Activated naive CD4-positive, alpha-beta T cell treated with anti-CD3 and anti-CD28 coated beads, Interleukin-2, amount 50 U/mL, for 72 hours (primary cell): ENCODE data around the gene MANBA. TPM values are rescaled to one million over a fixed set of nuclear protein-coding genes. Genes with fewer than 3 reads are reported as not detected.
"Not testable (repeated sequence)": the region's sequence is repeated elsewhere in the genome, so short reads cannot be mapped to it uniquely, and the experiment has no call there.

ENCODE experiments used
- ATAC-seq, 2 donors: fragments of 150-1000 bp; cut with Tn5 transposase; 2 replicates each; pipeline ENCODE4 v1.10.0; 2021; ENCODE audit warnings: mild to moderate bottlenecking in 2 of 2, moderate library complexity in 2 of 2
- DNase-seq, 2 donors: peaks; one replicate each; pipeline ENCODE4 v3.0.0; 2021 to 2022; ENCODE audit warnings: low spot score in 2 of 2
- H3K27ac Mint-ChIP-seq, 2 donors: one replicate each; pipeline ENCODE4 v1.8.0; 2022; ENCODE audit warnings: mild to moderate bottlenecking in 2 of 2, mixed read lengths in 2 of 2
- H3K36me3 Mint-ChIP-seq, 2 donors: one replicate each; pipeline ENCODE4 v1.8.0; 2022; ENCODE audit warnings: mixed read lengths in 2 of 2
- H3K9me3 Mint-ChIP-seq, 2 donors: one replicate each; pipeline ENCODE4 v1.8.0; 2022; ENCODE audit warnings: mixed read lengths in 2 of 2
- total RNA-seq, 2 donors: library from RNA; stranded (reverse); gene quantifications; one replicate each; pipeline ENCODE4 v1.2.3, GENCODE V29; 2022

The MANBA gene
- total RNA-seq, 2 donors from 2014 or later: 12.3 to 20.6 TPM

- Mint-ChIP-seq H3K27ac (no peak overlapping the region), H3K36me3 (no peaks in the 10 kb centered on the region), H3K9me3 (no peaks in the 10 kb centered on the region)
- DNase-seq (no peak), ATAC-seq (no peak)
Observed at GRCh38 chr4:102779204-102779603, 18.4 kb upstream of the MANBA start.

GRCh38 chr4:102778720-102779119 is 18.0 kb upstream of the MANBA start:
- ATAC-seq: no peak
- H3K27ac Mint-ChIP-seq: no peak overlapping the region
- DNase-seq: no peak
- no peaks in the 10 kb centered on the region for H3K36me3 Mint-ChIP-seq
- H3K9me3 Mint-ChIP-seq: no peaks in the 10 kb centered on the region

DNA sequence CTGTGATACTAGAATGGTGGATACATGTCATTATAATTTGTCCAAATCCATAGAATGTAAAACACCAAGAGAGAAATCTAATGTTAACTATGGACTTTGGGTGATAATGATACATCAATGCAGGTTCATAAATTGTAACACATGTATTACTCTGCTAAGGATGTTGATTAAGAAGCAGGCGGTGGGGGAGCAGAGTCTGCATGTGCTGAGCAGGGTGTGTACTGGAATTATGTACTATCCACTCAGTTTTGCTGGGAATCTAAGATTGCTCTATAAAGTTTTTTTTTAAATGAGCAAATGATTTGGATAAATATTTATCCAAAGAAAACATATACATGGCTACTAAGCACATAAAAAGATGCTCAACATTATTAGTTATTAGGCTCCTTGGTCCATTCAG is 15.0 kb upstream of the MANBA start:
- no peaks in the 10 kb centered on the region for H3K9me3 Mint-ChIP-seq

GRCh38 chr4:102774254-102774653 is 13.5 kb upstream of the MANBA start:
- no peak for ATAC-seq
- H3K27ac Mint-ChIP-seq: no peak overlapping the region
- H3K36me3 Mint-ChIP-seq: no peaks in the 10 kb centered on the region
- no peak for DNase-seq
- no peaks in the 10 kb centered on the region for H3K9me3 Mint-ChIP-seq

More for the DNA sequence above, 15.0 kb upstream of the MANBA start:
- Mint-ChIP-seq H3K36me3 (no peaks in the 10 kb centered on the region), H3K27ac (no peak overlapping the region)
- no peak for ATAC-seq
- no peak for DNase-seq

- Mint-ChIP-seq H3K9me3 (no peaks in the 10 kb centered on the region), H3K27ac (no peak overlapping the region), H3K36me3 (no peaks in the 10 kb centered on the region)
- DNase-seq (no peak), ATAC-seq (no peak)
Observed at GRCh38 chr4:102772738-102773340, 12.1 kb upstream of the MANBA start.

DNA sequence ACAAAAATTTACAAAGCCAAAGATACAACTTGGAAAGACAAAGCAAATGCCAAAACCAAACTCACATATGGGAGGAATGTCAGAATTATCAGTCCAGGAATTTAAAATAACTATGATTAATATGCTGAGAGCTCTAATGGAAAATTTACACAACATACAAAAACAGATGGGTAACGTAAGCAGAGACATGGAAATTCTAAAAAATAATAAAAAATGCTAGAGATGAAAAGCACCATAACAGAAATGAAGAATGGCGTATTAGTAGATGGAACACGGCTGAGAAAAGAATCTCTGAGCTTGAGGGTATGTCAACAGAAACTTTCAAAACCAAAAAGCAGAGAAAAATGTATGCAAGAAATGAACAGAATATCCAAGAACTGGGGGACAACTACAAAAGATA is 4.1 kb upstream of the MANBA start:
- Mint-ChIP-seq H3K27ac (no peak overlapping the region), H3K9me3 (no peaks in the 10 kb centered on the region), H3K36me3 (peaks cover 0 to 7% of the 10 kb centered on the region in 2 donors)
- no peak for DNase-seq
- no peak for ATAC-seq

DNA sequence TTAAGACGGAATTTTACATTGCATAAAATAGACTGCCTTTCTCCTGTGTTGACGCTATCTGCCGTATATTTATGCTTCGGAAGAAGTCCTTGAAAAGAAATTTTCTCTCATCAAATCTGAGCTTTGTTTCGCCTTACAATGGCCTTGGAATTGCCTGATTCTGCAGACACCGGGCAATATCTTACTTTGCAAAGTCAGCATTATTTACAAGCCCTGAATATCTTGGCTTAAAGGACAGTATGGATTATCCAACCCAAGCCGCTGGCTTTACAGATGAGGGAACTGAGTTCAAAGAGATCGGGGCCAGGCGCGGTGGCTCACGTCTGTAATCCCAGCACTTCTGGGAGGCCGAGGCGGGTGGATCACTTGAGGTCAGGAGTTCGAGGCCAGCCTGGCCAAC is 1.1 kb upstream of the MANBA start:
- peaks cover 14% of the 10 kb centered on the region in 2 donors for H3K36me3 Mint-ChIP-seq
- DNase-seq: no peak
- ATAC-seq: no peak
- no peak overlapping the region for H3K27ac Mint-ChIP-seq
- peaks cover 0 to 4% of the 10 kb centered on the region in 2 donors for H3K9me3 Mint-ChIP-seq

DNA sequence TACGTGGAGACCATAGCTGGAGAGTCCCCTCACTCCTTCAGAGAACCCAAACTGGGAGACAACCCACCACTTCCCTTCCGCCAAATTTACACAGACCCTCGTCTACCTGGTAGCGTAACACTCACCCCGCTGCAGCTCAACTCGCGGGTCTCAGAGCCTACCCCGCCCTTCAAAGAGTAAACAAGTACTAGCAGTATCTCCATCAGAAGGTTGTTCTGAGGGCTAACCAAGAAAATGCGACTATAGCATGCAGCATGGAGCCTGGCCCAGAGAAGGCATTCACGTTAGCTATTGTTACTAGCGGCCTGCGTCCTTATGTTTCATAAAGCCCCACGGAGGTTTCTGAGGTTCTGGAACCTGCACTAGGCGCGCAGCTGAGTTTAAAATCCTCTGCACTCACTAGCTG is 531 bp upstream of the MANBA start:
- Mint-ChIP-seq H3K9me3 (peaks cover 0 to 4% of the 10 kb centered on the region in 2 donors), H3K27ac (peak overlapping the region in 1 of 2 donors; percentile 93), H3K36me3 (peaks cover 14% of the 10 kb centered on the region in 2 donors)
- peak; percentile 20 to 29 for ATAC-seq
- DNase-seq: no peak

DNA sequence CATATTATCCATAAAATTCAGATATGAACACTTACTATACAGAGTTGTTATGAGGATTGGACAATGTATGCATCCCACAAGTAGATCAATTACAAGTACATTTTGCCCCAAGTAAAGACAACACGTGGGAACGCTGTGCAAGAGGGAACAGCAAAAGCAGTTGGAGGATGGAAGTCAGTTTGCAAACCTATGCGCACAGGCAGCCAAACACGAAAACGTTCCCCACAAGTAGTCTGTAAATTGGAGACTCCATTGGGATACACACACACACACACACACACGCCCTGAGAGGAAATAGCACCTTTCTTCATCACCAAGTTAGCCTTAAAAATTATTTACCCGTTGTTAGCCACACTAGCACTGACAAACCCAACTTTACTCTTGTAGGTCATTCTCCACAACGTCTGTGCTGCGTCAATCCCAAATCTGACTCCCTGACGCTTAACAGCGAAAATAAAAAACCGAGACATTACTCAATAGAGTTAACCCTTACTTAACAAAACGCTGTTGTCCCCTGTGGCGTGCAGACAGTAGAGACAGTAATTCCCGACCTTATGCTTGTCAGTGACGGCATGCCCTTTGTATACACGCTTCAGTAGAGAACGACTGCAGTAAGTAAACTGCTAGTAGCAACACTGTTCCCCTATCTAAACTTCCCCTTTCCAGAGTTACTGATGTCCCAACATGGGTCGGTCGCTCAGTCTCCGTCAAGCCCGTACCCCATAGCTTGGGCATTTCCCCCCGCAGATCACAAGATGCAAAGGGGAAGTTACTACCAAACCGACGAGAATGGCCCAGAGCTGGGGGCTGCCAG is 730 bp downstream of the MANBA start:
- peak; percentile 28 to 62 for ATAC-seq
- DNase-seq: no peak
- Mint-ChIP-seq H3K27ac (peak overlapping the region; percentile 89 to 93), H3K36me3 (peaks cover 14 to 21% of the 10 kb centered on the region in 2 donors), H3K9me3 (peaks cover 0 to 4% of the 10 kb centered on the region in 2 donors)

GRCh38 chr4:102758241-102759160 is 2.3 kb downstream of the MANBA start:
- Mint-ChIP-seq H3K9me3 (peaks cover 0 to 4% of the 10 kb centered on the region in 2 donors), H3K27ac (no peak overlapping the region), H3K36me3 (peaks cover 14 to 25% of the 10 kb centered on the region in 2 donors)
- DNase-seq (no peak), ATAC-seq (no peak)

DNA sequence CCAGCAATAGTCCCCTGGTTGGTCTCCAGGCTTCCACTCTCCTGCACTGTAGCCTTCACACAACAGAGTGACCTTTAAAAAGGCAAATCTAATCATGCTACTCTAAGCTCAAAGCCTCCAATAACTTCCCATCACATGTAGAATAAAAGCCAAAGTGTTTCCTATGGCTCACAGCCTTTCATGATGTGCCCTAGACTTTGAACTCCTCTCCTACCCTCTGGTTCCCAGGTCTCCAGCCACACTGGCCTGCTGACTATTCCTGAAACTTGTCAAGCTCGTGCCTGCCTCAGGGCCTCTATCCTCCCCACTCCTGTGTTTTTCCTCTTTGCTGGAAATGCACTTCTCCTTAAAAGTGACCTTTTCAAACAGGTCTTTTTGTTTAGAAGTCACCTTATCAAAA is 3.1 kb downstream of the MANBA start:
- H3K27ac Mint-ChIP-seq: no peak overlapping the region
- peaks cover 0 to 4% of the 10 kb centered on the region in 2 donors for H3K9me3 Mint-ChIP-seq
- ATAC-seq (no peak), DNase-seq (no peak)
- H3K36me3 Mint-ChIP-seq: peaks cover 14 to 25% of the 10 kb centered on the region in 2 donors

- Mint-ChIP-seq H3K27ac (no peak overlapping the region), H3K36me3 (peaks cover 0 to 23% of the 10 kb centered on the region in 2 donors), H3K9me3 (peaks cover 0 to 4% of the 10 kb centered on the region in 2 donors)
- DNase-seq (no peak), ATAC-seq (no peak)
Observed at GRCh38 chr4:102754044-102754443, 6.7 kb downstream of the MANBA start.

DNA sequence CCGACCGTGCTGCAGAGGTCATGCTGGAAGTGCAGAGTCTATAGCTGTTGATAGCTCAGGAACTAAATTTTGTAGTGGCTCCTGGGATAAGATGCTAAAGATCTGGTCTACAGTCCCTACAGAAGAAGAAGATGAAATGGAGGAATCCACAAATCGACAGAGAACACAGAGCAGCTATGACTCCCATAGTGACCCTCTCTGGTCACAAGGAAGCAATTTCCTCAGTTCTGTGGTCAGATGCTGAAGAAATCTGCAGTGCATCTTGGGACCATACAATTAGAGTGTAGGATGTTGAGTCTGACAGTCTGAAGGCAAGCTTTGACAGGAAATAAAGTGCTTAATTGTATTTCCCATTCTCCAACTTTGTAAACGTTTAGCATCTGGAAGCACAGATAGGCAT is 8.8 kb downstream of the MANBA start:
- H3K27ac Mint-ChIP-seq: no peak overlapping the region
- ATAC-seq (no peak), DNase-seq (no peak)
- H3K9me3 Mint-ChIP-seq: no peaks in the 10 kb centered on the region
- H3K36me3 Mint-ChIP-seq: peaks cover 0 to 11% of the 10 kb centered on the region in 2 donors

DNA sequence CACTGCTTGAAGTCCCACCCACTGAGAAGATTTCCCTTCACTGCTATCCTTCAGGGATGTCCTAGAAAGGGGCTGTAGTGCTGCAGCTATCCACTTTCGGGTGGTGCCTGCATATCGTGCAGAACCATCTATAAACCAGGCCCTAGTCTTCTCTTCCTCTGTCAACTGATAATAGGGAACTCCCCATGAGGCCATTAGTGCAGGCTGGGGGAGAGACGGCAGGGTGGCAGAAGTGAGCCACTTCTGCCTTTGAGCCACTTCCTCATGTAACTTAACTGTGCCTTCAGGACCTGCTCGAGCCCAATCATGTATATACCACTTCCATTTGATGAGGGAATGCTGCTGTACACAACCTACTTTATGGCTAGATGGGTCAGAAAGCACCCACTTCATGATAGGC is 17.4 kb downstream of the MANBA start:
- Mint-ChIP-seq H3K9me3 (peaks cover 8 to 14% of the 10 kb centered on the region in 2 donors), H3K36me3 (peaks cover 19 to 38% of the 10 kb centered on the region in 2 donors), H3K27ac (peak overlapping the region in 1 of 2 donors; percentile 77)
- DNase-seq, ATAC-seq: not testable (repeated sequence)

- H3K27ac Mint-ChIP-seq, DNase-seq, ATAC-seq: not testable (repeated sequence)
- peaks cover 8 to 14% of the 10 kb centered on the region in 2 donors for H3K9me3 Mint-ChIP-seq
- H3K36me3 Mint-ChIP-seq: peaks cover 31 to 47% of the 10 kb centered on the region in 2 donors
Observed at GRCh38 chr4:102738802-102739201, 22.0 kb downstream of the MANBA start.

GRCh38 chr4:102736636-102737549 is 23.9 kb downstream of the MANBA start:
- Mint-ChIP-seq H3K36me3 (peaks cover 31 to 41% of the 10 kb centered on the region in 2 donors), H3K9me3 (peaks cover 8 to 9% of the 10 kb centered on the region in 2 donors), H3K27ac (no peak overlapping the region)
- no peak for ATAC-seq
- DNase-seq: no peak
